Activated CD8-positive, alpha-beta T cell treated with anti-CD3 and anti-CD28 coated beads for 36 hours (primary cell): ENCODE measurements around the gene LRPPRC. TPM values are rescaled to one million over a fixed set of nuclear protein-coding genes. Genes with fewer than 3 reads are reported as not detected.

Source experiments
- ATAC-seq: fragments of 200-7000 bp; cut with Tn5 transposase; one replicate; pipeline ENCODE4 v1.10.0; 2021; ENCODE audit warnings: mild to moderate bottlenecking, moderate library complexity
- CTCF ChIA-PET: fragments of 350-600 bp; sonication (Branson Sonifier 250); formaldehyde crosslinking; loops from one replicate; lab custom pipeline; 2021; ENCODE audit warnings: antibody characterized with exemption; lab: Charles Lee
- POLR2A ChIA-PET: fragments of 350-600 bp; sonication (Branson Sonifier 250); formaldehyde crosslinking; loops from one replicate; lab custom pipeline; 2021; ENCODE audit warnings: antibody characterized with exemption; lab: Charles Lee
- DNase-seq: peaks from one replicate; pipeline ENCODE4 v3.0.0-alpha.2; 2020
- H3K27ac Mint-ChIP-seq: one replicate; pipeline ENCODE4 v1.8.0; 2021; ENCODE audit warnings: mild to moderate bottlenecking, mixed read lengths
- H3K27me3 Mint-ChIP-seq: one replicate; pipeline ENCODE4 v1.8.0; 2021; ENCODE audit warnings: mixed read lengths
- H3K36me3 Mint-ChIP-seq: one replicate; pipeline ENCODE4 v1.8.0; 2021; ENCODE audit warnings: low read depth, mixed read lengths
- H3K4me1 Mint-ChIP-seq: one replicate; pipeline ENCODE4 v1.8.0; 2021; ENCODE audit warnings: low read depth, mixed read lengths
- H3K4me3 Mint-ChIP-seq: one replicate; pipeline ENCODE4 v1.8.0; 2021; ENCODE audit warnings: mild to moderate bottlenecking, moderate library complexity, mixed read lengths
- H3K9me3 Mint-ChIP-seq: one replicate; pipeline ENCODE4 v1.8.0; 2021; ENCODE audit warnings: mixed read lengths
- intact Hi-C: fragments of 100-400 bp; cut with micrococcal nuclease; formaldehyde crosslinking; loops from one replicate; pipeline ENCODE4 v1.10.0; 2022
- total RNA-seq, 2 experiments: library from RNA; stranded (reverse); gene quantifications; one replicate each; pipeline ENCODE4 v1.2.3, GENCODE V29; 2021
- TF ChIP-seq, protein P1 (sequence below): fragments of 200-600 bp; IDR thresholded peaks from one replicate; pipeline ENCODE4 v1.8.0; 2022; ENCODE audit warnings: antibody characterized with exemption, mild to moderate bottlenecking

The LRPPRC gene
- total RNA-seq, 2 experiments from 2014 or later = 207 to 225 TPM

DNA sequence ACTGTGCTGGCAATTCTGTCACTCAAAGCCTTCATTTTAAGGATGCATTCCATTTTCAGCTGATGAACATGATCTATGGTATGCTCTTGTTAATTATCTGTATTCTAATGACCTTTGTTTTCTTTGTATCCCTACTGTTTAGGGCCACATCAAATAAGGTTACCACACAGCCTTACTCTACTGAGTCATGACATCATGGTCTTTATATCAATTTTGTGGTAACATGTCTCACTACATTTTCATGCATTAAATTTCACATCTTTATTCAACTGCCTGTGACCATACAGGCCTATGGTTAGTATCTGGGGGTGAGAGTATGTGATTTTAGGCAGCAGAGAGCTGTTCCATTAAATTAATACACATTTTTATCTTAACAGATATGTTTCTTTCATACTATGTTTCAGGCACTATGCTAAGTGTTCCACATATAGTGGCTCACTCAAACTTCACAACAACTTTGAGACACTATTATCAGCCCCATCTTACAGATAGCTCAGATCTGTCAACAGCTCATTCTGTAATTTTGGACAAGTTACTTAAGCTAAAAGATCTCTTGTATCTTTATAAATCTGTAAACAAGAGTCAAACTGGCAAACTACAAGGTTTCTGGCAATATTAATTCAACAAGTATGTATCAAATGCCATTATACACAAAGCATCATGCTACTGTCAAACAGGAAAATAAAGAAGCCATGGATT is 18.0 kb downstream of the LRPPRC start:
- intact Hi-C loops = no loop called here

DNA sequence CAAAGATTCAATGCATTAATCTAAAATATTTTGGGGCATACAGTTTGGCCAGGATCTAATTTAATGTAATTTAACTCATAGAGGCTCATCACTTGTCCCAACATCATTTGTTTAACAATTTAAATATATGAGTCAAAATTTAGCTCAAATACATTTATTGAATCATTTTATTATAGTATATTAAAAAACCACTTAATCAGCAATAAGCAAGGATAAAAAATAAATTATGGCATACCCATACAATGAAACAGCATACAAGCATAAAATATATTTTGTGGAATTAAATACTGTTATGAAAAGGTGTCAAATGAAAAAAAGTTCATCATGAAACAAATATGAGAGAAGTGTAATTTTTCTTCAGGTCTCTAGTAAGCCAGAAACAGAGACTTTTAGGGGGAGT is 34.9 kb downstream of the LRPPRC start:
- no peak for DNase-seq
- H3K4me3 Mint-ChIP-seq = no peak overlapping the region
- no peaks in the 10 kb centered on the region for H3K9me3 Mint-ChIP-seq
- ATAC-seq = no peak
- TF ChIP-seq, protein P1, sequence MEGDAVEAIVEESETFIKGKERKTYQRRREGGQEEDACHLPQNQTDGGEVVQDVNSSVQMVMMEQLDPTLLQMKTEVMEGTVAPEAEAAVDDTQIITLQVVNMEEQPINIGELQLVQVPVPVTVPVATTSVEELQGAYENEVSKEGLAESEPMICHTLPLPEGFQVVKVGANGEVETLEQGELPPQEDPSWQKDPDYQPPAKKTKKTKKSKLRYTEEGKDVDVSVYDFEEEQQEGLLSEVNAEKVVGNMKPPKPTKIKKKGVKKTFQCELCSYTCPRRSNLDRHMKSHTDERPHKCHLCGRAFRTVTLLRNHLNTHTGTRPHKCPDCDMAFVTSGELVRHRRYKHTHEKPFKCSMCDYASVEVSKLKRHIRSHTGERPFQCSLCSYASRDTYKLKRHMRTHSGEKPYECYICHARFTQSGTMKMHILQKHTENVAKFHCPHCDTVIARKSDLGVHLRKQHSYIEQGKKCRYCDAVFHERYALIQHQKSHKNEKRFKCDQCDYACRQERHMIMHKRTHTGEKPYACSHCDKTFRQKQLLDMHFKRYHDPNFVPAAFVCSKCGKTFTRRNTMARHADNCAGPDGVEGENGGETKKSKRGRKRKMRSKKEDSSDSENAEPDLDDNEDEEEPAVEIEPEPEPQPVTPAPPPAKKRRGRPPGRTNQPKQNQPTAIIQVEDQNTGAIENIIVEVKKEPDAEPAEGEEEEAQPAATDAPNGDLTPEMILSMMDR = no peak
- ChIA-PET POLR2A (interaction anchor here (0.6 to 1.3 kb wide), 4 partner anchors 17 to 40 kb away, joined by 3 read pairs; no protein-coding TSS in a partner anchor), CTCF (interaction anchor here (0.7 to 1.7 kb wide), 2 partner anchors 46 to 68 kb away, joined by 3 read pairs; no protein-coding TSS in a partner anchor)
- H3K27me3 Mint-ChIP-seq = no peaks in the 10 kb centered on the region
- H3K36me3 Mint-ChIP-seq = peaks cover 60% of the 10 kb centered on the region
- intact Hi-C loops = no loop called here
- H3K4me1 Mint-ChIP-seq = peaks cover 8% of the 10 kb centered on the region
- H3K27ac Mint-ChIP-seq = no peak overlapping the region

More for the DNA sequence above, 18.0 kb downstream of the LRPPRC start:
- Mint-ChIP-seq H3K27me3 (no peaks in the 10 kb centered on the region), H3K4me3 (no peak overlapping the region), H3K27ac (no peak overlapping the region), H3K4me1 (peaks cover 14% of the 10 kb centered on the region), H3K36me3 (peaks cover 49% of the 10 kb centered on the region), H3K9me3 (no peaks in the 10 kb centered on the region)
- DNase-seq (no peak), ATAC-seq (peak; percentile 17)
- ChIA-PET CTCF (no interaction called here), POLR2A (interaction anchor here (0.9 kb wide), 1 partner anchor 22 kb away, joined by 3 read pairs; no protein-coding TSS in a partner anchor)
- TF ChIP-seq, protein P1 = no peak

DNA sequence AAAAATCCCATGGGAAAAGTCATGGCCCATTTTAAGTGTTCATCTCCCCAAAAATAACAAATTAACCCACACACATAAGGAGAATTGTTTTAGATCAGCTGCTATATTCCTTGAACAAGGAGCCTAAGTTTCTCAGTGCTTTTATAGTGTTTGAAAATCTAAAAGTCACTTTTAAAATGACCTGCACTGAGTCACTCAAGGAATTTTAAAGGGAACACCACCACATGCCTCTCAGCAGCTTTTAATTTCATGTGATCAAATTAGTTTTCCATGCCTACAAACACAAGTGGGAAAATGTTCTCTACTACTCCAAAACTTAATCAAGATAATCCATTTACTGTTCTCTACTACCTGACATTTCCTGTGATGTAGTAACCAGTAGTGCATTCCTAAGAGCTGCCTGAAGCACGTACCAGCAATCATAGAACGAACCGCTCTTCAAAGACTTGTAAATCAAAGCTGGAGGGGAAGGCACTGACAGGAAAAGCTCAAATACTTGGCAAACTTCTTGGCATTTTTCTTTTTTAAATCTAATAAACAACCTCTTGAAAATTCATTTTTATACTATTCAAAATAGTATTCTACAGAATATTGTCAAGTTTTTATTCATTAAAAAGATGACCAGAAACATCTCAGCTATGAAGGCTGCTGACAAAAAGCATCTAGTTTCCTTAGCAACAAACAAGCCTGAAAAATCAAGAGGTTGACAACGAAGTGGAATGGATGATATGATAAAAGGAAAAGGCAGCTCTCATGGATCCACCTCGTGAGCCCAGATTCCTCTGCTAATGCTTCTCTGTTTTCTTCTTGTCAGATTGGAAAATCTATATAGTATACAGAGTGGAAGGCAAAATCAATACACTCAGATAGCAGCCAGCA is 37.2 kb downstream of the LRPPRC start:
- ATAC-seq (no peak), DNase-seq (no peak)
- peaks cover 64% of the 10 kb centered on the region for H3K36me3 Mint-ChIP-seq
- intact Hi-C loops = no loop called here
- TF ChIP-seq, protein P1 = no peak
- ChIA-PET POLR2A (interaction anchor here (0.9 kb wide), 1 partner anchor 37 kb away, joined by 3 read pairs; no protein-coding TSS in a partner anchor), CTCF (interaction anchor here (0.7 to 1.3 kb wide), 2 partner anchors 22 to 43 kb away, joined by 3 to 4 read pairs; no protein-coding TSS in a partner anchor)
- no peaks in the 10 kb centered on the region for H3K9me3 Mint-ChIP-seq
- H3K27me3 Mint-ChIP-seq = no peaks in the 10 kb centered on the region
- no peak overlapping the region for H3K27ac Mint-ChIP-seq
- no peak overlapping the region for H3K4me3 Mint-ChIP-seq
- peaks cover 8% of the 10 kb centered on the region for H3K4me1 Mint-ChIP-seq

DNA sequence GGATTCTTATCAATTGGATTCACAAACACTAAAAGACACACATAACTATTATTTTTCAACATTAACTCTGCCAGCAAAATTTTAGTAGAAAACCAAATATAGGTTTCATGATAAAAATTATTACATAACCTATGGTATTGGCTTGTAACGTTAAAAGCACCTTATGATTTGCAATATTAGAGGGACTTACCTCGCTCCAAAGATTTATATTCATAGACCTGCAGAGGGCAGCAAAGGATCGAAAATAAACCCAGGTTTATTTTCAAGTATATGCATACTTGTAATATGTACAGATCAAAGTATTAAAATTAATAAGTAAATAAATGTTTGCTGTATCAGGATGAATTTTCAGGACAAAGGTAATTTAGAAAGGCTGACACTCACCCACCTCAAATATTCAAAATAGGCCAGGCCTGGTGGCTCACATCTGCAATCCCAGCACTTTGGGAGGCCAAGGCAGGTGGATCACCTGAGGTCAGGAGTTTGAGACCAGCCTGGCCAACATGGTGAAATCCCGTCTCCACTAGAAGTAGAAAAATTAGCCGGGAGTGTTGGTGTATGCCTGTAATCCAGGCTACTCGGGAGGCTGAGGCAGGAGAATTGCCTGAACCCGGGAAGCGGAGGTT is 45.3 kb downstream of the LRPPRC start:
- no peaks in the 10 kb centered on the region for H3K27me3 Mint-ChIP-seq
- ChIA-PET POLR2A (interaction anchor here (0.5 kb wide), 1 partner anchor 904 kb away, joined by 3 read pairs; no protein-coding TSS in a partner anchor), CTCF (interaction anchor here (1.0 to 1.4 kb wide), 2 partner anchors 25 to 26 kb away, joined by 3 to 4 read pairs; no protein-coding TSS in a partner anchor)
- H3K36me3 Mint-ChIP-seq = peaks cover 50% of the 10 kb centered on the region
- DNase-seq (peak; percentile 4), ATAC-seq (no peak)
- TF ChIP-seq, protein P1 = peak; percentile 39
- intact Hi-C loops = no loop called here
- no peaks in the 10 kb centered on the region for H3K4me1 Mint-ChIP-seq
- no peak overlapping the region for H3K4me3 Mint-ChIP-seq
- H3K27ac Mint-ChIP-seq = no peak overlapping the region
- H3K9me3 Mint-ChIP-seq = no peaks in the 10 kb centered on the region
